ENCODE results near the gene TRIM42.

DNA sequence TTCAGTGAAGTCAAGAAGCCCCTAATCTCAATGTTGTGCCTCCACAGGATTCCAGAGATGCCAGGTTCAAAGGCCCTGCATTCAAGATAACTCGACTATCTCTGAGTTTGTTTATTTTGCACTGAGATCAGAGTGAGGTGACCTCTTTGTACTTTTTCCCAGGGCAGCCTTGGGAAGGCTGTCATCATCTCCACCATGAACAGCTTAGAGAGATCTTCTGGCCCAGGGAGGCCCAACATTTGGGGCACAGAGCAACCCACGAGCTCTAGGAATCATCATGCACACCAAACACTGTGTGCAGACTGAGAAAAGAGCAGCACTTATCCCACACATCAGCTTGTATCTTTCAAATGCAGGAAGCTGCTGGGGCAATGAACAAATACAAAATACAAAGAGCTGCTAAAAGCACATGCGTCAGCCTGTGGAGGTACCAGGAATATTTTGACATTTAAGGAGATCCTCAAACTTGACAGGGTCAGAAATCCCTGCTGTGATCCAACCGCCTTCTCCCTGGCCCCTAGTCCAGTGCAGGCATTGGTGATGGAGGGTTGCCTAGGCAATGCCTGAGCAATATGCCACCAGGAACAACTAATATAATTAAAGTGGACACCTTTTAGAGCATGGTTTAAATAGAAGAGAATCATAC, 33.6 kb downstream of the TRIM42 start:
- no peak for TF ChIP-seq POLR2A (IDR thresholded peaks at IDR 0.05)
- TF ChIP-seq, protein P1, sequence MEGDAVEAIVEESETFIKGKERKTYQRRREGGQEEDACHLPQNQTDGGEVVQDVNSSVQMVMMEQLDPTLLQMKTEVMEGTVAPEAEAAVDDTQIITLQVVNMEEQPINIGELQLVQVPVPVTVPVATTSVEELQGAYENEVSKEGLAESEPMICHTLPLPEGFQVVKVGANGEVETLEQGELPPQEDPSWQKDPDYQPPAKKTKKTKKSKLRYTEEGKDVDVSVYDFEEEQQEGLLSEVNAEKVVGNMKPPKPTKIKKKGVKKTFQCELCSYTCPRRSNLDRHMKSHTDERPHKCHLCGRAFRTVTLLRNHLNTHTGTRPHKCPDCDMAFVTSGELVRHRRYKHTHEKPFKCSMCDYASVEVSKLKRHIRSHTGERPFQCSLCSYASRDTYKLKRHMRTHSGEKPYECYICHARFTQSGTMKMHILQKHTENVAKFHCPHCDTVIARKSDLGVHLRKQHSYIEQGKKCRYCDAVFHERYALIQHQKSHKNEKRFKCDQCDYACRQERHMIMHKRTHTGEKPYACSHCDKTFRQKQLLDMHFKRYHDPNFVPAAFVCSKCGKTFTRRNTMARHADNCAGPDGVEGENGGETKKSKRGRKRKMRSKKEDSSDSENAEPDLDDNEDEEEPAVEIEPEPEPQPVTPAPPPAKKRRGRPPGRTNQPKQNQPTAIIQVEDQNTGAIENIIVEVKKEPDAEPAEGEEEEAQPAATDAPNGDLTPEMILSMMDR (IDR thresholded peaks at IDR 0.05): no peak
- TF ChIP-seq POLR2AphosphoS5 (IDR thresholded peaks at IDR 0.05): no peak

Data from transverse colon (tissue), 4 donors.